Gastroesophageal sphincter (tissue), 3 donors: Measurements from ENCODE around the gene ZNF417.

Experiments used
- CTCF ChIP-seq, 4 experiments: fragments of 200-600 bp in 2 of 4; fragments of 450-650 bp in 2 of 4; sonication (generic) in 1 of 4; IDR thresholded peaks; one replicate each; pipeline ENCODE4 v1.5.1; 2017 to 2019; ENCODE audit warnings: antibody characterized with exemption in 4 of 4, mild to moderate bottlenecking in 2 of 4, moderate library complexity in 2 of 4
- EP300 ChIP-seq: sonication (generic); formaldehyde crosslinking; IDR thresholded peaks from one replicate; pipeline ENCODE4 v1.6.1; 2017; ENCODE audit warnings: antibody characterized with exemption, mild to moderate bottlenecking
- POLR2A ChIP-seq, 2 donors: fragments of 450-650 bp; IDR thresholded peaks; one replicate each; pipeline ENCODE4 v1.6.1; 2017; ENCODE audit warnings: antibody characterized with exemption in 2 of 2, mild to moderate bottlenecking in 2 of 2, moderate library complexity in 1 of 2
- POLR2AphosphoS5 ChIP-seq: sonication (generic); formaldehyde crosslinking; IDR thresholded peaks from one replicate; pipeline ENCODE4 v1.6.1; 2017; ENCODE audit warnings: antibody characterized with exemption

- TF ChIP-seq CTCF (IDR thresholded peaks at IDR 0.05): no peak
- TF ChIP-seq POLR2AphosphoS5: no peak
- TF ChIP-seq POLR2A (IDR thresholded peaks at IDR 0.05): no peak
- no peak for TF ChIP-seq EP300
Measured at GRCh38 chr19:57941593-57941992, 25.2 kb upstream of the ZNF417 start.
